ENCODE measurements around the gene TTC31. TPM values are rescaled to one million over a fixed set of nuclear protein-coding genes. Genes with fewer than 3 reads are reported as not detected.

Gene TTC31
- total RNA-seq, 1 donor from 2014 or later = 7.3 TPM

- no peak for DNase-seq (ENCODE audit: low read depth, low spot score)
Measured at GRCh38 chr2:74503506-74504475, 20.9 kb downstream of the TTC31 start.

- no peak for DNase-seq (ENCODE audit: low read depth, low spot score)
Measured at GRCh38 chr2:74504591-74504990, 21.7 kb downstream of the TTC31 start.

- no peak for DNase-seq (ENCODE audit: low read depth, low spot score)
Measured at GRCh38 chr2:74505448-74506246, 22.8 kb downstream of the TTC31 start.

- DNase-seq (ENCODE audit: low read depth, low spot score) = peak; percentile 86
Measured at GRCh38 chr2:74507145-74507925, 24.5 kb downstream of the TTC31 start, which contains the start of gene PCGF1. Gene PCGF1, minus strand, starts transcription at chr2:74507695. Its CDS starts 27 bp downstream, at chr2:74507668.

GRCh38 chr2:74507926-74508520 is 25.1 kb downstream of the TTC31 start:
- no peak for DNase-seq (ENCODE audit: low read depth, low spot score)

GRCh38 chr2:74510272-74510671 is 27.4 kb downstream of the TTC31 start:
- DNase-seq (ENCODE audit: low read depth, low spot score) = no peak

GRCh38 chr2:74511104-74511989 is 28.5 kb downstream of the TTC31 start:
- DNase-seq (ENCODE audit: low read depth, low spot score) = no peak

- DNase-seq (ENCODE audit: low read depth, low spot score) = no peak
Measured at GRCh38 chr2:74512744-74513604, 30.1 kb downstream of the TTC31 start.

GRCh38 chr2:74513605-74514367 is 30.9 kb downstream of the TTC31 start:
- DNase-seq (ENCODE audit: low read depth, low spot score) = no peak

GRCh38 chr2:74514368-74515270 is 31.7 kb downstream of the TTC31 start, which contains the start of gene TLX2:
Gene TLX2, plus strand, starts transcription at chr2:74514450. Its CDS starts 357 bp downstream, at chr2:74514807.
- DNase-seq (ENCODE audit: low read depth, low spot score) = no peak

- DNase-seq (ENCODE audit: low read depth, low spot score) = no peak
Measured at GRCh38 chr2:74515271-74515980, 32.5 kb downstream of the TTC31 start.

- DNase-seq (ENCODE audit: low read depth, low spot score) = no peak
Measured at GRCh38 chr2:74515981-74516633, 33.2 kb downstream of the TTC31 start.

GRCh38 chr2:74516650-74517049 is 33.8 kb downstream of the TTC31 start:
- no peak for DNase-seq (ENCODE audit: low read depth, low spot score)

GRCh38 chr2:74522516-74522915 is 39.6 kb downstream of the TTC31 start:
- DNase-seq (ENCODE audit: low read depth, low spot score) = no peak

- DNase-seq (ENCODE audit: low read depth, low spot score) = no peak
Measured at GRCh38 chr2:74524005-74524404, 41.1 kb downstream of the TTC31 start.
